NCI-H345 treated with DMSO at 0.1 percent for 48 hours (cell line): ENCODE data around the gene ACTBL2.

ENCODE experiments used
- DNase-seq: peaks from one replicate; lab custom pipeline; 2025; ENCODE audit not compliant: unreplicated experiment; lab: John Stamatoyannopoulos, UW

ACTBL2 gene

DNA sequence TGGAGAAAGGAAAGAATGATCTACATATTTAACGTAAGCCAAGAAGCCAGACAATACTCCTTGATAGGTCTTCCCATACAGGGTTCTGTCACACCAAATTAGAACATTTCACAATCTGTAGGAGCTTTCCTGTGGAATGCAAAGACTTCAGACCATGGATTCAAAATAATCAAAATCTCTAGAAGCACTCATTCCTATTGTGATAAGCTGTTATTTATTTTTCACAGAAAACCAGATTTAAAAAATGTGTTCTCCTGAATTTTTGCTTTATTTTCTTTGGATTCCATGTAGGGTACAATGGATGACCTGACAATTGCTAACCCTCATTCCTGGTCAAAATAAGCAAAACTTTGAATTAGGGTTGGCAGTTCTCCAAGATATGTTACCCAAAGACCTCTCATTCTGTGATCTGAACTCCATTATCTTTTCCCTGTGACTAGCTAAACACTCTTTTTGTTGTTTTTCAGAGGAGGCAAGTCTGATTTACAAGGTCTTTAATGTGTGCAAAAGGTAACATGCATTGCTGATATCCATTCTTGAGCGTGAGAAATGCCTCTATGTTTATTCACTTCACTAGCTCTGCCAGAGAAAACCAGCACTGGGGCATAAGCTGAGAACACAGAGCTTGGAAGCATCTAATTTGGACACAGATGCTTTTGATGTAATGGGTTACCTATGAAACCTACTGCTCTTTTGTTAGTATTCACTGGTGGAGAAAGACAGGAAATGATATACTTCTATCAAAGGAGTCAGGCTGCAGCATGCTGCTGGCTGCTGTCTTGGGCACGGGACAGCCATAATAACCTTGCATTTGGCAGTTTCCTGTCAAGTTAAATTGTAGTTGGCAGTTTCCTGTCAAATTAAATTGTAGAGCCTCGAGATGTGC lies 31.4 kb downstream of the ACTBL2 start:
- no peak for DNase-seq

DNA sequence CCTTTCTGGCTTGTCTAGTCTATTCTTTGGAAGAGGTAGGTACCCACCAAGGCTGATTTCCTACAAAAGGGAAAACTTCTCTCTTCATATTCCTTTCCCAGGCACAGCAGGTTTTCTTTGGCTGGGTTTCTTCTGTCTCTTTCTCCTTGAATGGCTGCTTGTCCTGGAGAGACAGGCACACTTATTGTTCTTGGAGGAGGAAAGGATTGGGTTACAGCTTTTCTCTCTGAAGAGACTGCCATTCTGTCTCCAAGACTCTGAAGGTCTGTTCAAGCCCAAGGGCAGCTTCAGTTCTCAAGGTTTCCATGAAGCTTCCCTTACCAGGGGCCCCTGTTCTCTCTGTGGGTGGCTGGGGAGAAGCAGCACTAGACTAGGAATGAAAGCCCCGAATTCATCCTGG lies 33.9 kb downstream of the ACTBL2 start:
- no peak for DNase-seq

DNA sequence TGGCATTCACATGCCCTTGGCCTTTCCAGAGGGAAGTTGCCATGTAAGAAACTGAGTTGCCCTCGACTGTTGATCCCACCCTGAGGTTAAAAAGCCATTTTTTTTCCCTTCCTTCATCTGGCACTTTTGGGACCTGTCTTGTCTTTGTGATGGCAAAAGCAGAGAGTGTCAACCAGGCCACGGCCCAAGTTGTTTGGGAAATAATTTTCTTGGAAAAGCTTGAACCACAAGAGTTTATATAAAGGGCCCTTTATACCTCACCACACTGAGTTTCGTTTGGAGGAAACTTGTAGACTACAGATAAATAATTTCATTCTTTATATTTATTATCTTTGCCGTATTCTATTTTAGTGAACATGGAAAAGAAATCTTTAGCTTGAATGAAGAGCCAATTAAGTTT lies 34.3 kb downstream of the ACTBL2 start:
- no peak for DNase-seq

DNA sequence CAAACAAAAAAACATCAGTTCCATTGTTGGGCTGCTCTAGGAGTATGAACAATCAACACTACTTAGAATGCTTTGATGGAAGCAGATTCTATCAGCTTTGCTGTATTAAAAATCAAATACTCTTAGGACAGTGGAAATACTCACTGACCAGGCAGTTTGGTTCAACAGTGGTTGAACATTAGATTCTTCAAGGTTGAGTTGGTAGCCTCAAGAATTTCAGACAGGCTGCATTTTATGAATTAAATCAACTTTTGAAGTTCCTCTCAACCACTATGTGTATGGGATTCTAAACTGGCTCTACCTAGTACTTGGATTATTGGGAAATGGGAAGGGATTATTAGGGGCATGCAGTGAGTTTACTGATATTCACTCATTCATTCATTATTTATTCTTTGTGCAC lies 35.0 kb downstream of the ACTBL2 start:
- no peak for DNase-seq

DNA sequence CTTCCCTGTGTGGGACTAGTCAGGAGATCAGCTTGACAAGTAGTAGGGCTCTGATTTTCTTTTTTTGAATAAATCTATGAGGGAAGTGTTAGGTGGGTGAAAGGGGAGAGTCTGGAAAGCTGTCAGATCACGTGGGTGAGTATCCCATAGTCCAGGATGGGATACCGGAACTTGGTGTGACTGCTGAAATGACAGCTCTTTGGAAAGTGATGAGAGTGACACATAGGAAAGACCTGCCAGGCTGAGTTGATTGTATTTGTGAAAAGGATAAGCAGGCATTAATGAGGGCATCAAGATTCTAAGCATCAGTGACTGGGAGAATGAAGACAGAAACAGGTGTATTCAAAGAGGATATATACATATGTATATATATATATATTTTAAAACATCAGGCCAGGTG lies 35.6 kb downstream of the ACTBL2 start:
- DNase-seq: no peak

DNA sequence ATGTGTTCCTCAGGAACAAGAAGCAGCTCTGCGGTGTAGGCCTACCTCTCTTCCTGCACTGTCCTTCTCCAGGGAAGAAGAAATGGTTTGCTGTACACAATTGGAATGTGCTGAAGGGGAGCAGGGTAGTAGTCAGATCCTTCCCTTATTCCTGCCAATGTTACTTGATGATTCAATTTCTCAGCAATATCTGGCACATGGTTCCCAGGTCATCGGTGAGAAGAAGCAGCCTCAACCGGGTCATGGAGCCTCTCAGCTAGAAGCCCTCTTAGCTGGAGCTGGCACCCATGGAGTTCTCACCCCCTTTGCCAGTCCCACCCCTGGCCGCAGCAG lies 36.9 kb downstream of the ACTBL2 start:
- no peak for DNase-seq

DNA sequence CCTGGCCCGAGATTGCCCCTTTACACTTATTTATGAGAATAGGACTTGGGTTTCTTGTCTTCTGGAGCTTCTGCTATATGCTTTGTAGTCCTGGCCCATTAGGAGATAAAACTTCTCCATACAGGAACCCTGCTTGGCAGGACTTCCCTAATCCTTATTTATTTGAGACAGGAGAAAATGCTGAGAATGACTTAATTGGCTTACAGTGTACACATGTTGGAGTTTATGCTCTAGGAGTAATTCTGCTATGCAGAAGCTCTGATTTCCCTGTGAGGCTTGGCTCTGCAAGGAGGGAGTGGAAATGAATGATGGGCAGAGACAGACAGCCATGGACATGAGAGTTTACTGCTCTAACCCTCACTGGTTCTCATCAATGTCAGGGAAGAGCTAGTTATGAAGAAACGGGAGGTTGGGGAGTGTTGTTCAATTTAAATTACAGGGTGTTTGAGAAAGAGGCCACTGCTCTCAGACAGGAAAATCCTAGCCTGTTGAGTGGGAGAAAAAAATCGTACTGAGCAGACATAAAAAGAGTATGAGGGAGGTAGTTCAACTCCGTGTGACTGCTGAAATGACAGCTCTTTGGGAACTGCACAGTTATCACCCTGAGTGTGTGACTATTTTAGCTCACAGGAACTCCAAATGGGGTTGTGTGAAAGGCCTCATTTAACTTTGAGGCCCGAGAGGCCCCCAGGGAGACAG lies 37.5 kb downstream of the ACTBL2 start:
- DNase-seq: no peak

DNA sequence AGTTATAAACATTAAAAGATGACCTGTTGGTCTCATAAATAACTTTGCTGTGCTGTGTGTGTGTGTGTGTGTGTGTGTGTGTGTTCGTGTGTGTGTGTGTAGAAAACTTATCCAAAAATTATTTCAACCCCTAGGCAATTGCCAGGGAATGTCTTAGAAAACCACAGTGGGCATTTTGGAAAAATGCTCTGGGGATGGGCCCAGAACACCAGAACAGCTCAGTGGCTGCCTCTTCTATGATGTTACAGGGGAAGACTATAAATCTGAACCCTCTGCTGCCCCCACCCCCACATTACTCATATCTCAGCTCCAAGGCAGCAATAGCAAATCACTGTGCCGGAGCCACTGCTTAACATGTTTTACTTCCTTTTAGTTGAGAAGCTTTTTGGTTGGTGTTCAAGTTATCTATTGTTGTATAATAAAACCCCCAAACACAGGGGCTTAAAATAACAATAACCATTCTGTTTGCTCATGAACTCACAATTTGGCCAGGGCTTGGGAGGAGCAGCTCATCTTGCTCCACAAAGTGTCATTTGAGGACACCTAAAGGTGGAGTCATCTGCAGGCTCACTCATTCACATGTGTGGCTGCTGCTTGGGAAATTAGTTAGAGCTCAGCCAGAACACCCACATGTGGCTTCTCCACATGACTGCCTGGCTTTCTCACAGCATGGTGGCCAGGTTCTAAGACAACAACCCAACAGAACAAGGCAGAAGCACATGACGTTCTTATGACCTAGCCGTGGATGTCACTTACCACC lies 40.4 kb downstream of the ACTBL2 start:
- DNase-seq: no peak

DNA sequence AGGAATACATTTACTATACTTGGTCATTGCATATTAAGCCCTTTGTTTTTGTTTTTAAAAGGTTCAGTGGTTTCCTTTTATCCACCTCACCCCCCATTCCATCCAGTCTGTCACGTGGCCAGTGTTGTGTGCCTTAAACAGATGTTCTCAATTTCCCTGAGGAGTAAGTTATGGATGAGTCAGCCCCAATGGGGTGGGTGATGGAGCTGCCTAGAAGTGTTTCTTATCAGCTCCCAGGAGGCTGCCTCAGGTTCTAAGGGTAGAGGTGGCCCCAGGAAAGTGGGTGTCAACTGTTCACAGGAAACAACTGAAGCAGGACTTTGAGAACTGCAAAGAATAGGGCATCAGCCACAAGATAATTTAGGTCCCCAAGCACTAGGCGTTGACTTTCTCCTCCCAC lies 41.1 kb downstream of the ACTBL2 start:
- DNase-seq: no peak

DNA sequence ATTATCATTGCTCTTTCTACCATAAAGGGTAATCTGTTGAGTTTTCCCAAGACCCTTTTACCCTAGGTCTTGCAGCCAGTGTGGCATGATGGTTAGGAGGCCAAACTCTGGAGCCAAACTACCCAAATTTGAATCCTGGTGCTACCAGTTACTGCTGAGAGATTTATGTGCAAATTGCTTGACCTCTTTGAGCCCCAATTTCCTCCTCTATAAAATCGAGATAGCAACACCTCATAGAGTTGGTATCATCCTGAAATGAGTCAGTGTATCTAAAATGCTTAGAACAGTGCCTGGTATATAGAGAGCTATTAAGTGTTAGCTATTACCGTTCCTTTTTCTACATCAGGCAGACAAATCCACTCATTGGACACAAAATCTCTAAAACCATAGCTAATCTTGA lies 43.0 kb downstream of the ACTBL2 start:
- no peak for DNase-seq

DNA sequence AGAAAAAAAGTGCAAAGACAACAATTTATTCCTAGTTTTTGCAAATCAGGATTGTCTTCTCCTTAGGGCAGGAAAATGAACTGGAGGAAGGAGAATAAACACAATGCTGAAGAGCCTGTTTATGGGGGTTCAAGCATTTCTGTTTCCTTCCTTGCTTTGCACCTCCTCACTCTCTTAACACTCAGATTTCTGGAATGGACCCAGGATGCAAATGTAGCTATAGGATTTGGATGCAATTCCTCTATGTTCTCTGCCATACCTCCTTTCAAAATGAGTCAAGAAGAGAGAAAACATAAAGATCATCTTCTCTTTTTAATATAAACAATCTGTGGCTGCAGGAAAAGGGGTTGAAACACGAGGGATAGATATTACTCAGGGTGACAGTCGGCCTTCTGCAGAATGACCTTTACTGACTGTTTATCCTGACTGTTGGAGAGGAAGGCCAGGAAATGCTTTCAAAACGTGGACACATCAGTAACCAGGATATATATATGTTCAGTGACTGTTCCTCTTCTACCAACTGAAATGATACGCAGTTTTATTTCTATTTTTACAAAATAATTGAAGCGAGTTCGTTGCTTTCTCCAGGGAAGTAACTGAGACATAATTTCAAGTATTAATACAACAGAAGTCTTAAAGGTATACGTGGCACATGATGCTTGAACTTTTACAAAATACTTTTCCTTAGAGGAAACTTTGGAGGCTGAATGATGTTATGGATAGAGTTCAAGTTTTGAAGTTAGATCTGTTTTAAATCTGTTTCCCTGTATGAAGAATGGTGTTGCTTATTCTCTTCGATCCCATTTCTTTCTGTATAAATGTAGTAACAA lies 44.4 kb downstream of the ACTBL2 start:
- DNase-seq: no peak

DNA sequence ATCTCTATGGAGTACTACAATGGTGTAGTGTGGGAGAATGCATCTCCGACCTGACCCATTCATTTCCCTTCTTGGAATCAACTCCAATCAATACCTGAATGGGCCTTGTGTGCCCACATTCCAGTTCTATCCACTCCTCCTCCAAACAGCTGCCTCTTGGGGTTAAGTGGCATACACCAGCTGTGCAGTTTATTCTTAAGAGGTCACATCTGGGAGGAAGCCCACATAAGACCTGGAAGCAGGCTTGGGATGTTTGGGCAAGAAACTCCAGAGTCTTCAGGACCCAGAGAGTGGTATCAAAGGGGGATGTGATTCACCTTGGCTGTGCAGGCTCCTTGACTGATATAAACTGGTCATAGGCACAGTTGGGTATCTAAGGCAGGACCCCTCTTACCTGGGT lies 46.0 kb downstream of the ACTBL2 start:
- no peak for DNase-seq

DNA sequence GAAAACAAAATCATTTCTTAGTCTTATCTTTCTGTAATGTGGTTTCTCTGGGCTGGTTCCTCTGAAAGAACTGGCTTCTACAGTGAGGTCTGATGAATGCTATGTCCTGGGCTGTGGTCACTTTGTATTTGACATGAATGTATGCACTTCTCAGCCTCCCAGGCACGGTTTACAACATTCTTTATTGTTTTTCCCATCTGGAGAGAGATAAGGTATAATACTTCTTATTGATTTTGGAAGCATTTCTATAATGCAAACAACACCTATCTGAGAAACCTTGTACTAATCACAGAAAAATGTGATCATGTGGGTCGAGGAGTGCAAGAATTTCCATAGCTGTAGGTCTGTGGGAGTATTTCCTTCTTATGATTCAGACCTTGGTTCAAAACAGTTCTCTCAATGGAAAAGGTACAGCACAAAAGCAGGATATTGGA lies 46.9 kb downstream of the ACTBL2 start:
- no peak for DNase-seq

DNA sequence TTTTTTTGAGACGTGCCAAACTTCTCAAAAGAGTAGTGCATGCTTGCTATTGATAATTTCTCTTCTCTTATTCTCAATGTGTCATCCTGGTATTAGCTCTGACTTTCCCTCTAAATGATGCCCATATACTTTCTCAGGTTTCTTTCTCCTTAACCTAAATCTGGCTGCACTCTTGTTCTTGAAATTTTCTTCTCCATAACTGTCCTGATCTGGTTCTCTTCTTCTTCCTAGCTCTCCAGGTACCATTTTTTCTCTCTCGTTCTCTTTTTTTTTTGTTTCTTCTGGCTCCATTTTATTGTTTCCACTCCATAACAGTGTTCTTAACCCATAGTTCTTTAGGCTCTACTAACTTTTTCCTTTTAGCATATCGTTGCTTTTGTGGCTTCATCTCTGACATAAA lies 47.9 kb downstream of the ACTBL2 start:
- no peak for DNase-seq

DNA sequence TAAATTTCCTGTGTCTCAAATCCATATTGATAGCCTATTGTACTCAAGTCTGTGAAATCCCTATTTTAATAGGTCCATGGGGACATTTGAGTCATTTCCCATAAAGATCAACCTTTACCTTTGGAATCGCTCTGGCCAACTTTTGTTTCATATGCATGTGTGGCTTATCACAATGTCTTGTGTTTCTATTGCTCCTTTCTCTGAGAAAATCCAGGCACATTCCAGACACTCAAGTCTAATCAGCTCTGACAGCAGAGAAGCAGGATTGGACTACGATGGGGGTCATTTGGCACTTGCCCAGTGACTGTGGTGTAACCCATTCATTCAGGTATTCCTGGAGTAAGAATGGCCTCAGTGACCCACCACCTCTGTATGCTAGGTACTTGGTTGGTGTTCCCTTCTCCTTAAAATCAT lies 48.4 kb downstream of the ACTBL2 start:
- no peak for DNase-seq

DNA sequence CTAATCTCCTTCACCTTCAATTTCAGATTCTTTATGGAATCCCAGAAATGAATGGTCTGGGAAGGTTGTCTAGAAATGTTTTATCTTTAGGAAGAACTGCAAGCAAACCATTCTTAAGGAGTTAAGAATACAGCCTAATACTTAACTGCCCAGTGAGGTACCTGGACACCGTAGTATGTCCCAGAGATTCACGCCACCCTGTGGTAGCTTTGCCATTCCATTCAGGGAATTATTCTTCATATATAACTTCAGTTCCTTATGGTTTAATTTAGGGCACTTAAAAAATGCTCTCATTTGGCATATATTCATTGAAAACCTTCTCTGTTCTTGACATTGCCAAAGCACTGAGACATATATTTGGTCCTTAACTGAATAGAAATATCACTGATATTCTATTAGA lies 49.7 kb downstream of the ACTBL2 start:
- DNase-seq: no peak

DNA sequence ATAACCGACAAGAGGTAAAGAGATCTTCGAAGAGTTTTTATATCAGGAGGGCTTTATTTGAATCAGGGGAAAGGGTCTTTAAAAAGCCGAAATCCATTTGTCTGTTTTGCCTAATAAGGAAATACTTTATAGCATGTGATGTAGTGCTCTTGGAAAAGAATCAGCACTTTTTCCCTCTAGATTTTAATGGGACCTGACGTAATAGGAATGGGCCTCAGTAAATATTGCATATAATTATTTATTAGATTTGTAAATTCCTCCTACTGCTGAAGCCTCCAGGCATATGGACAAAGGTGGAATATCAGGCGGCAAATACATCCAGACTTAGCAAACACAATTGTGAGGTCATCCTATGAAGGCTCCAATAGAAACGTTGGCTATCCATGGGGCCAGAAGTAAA lies 50.9 kb downstream of the ACTBL2 start:
- DNase-seq: no peak
